GM12892 (cell line): Measurements from ENCODE around the gene MYO1D.

Source experiments
- DNase-seq: peaks from one replicate; pipeline ENCODE4 v3.0.0; 2011; ENCODE audit not compliant: insufficient read length
- FAIRE-seq: peaks from 2 replicates; lab custom pipeline; 2011; peaks lifted over from hg19 to GRCh38; lab: Jason Lieb, UNC
- POLR2A ChIP-seq: IDR thresholded peaks from 2 replicates; pipeline ENCODE4 v1.6.1; 2011; ENCODE audit warnings: low read depth, low read length, control low read depth
- POLR2AphosphoS5 ChIP-seq: IDR thresholded peaks from 2 replicates; pipeline ENCODE4 v1.6.1; 2011; ENCODE audit warnings: low read depth, low read length, control low read depth
- TAF1 ChIP-seq: IDR thresholded peaks from 2 replicates; pipeline ENCODE4 v1.6.1; 2011; ENCODE audit warnings: low read depth, mild to moderate bottlenecking, control low read depth, low read length, borderline replicate concordance

Gene MYO1D

DNA sequence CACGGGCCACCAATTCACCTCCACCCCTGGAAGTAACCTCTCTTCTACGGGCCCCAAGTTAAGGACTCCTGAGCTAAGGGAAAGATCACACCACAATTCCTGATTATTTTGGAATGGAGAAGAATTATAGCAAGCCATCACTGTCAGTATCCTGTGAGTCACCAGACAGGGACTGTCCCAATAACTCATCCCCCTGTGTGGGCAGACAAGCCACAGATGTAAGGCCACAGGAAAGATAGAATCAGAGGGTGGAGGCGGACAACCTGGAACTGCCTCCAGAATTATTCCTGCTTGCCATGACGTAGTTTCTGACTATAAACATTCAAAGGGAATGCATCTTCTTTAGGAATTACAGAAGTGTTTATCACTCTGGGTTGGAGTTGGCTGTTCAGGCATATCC, 5.8 kb upstream of the MYO1D start:
- TF ChIP-seq POLR2A (no peak), POLR2AphosphoS5 (no peak)
- DNase-seq (no peak), FAIRE-seq (no peak)

DNA sequence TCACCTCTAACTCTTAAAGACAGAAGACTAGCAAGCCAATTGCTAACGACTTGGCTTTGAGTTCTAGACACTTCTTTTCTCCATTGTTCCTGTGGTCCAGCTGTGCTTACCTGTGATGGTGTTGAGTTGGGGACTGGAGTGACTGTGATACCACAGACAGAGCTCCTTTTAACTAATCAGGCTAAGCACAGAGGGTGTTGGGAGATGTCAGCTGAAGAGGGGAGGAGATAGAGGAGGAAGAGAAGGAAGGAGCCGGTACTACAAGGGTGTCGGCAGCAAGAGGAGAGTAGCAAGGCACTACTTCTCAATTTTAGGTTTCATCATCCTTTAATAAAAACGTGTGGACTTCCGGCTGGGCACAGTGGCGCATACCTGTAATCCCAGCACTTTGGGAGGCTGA, 5.1 kb upstream of the MYO1D start:
- FAIRE-seq (no peak), DNase-seq (no peak)
- no peak for TF ChIP-seq POLR2AphosphoS5
- TF ChIP-seq TAF1: no peak
- TF ChIP-seq POLR2A: no peak

GRCh38 chr17:32880671-32881453, 3.9 kb upstream of the MYO1D start:
- DNase-seq (no peak), FAIRE-seq (no peak)
- no peak for TF ChIP-seq TAF1
- no peak for TF ChIP-seq POLR2A
- TF ChIP-seq POLR2AphosphoS5: no peak

DNA sequence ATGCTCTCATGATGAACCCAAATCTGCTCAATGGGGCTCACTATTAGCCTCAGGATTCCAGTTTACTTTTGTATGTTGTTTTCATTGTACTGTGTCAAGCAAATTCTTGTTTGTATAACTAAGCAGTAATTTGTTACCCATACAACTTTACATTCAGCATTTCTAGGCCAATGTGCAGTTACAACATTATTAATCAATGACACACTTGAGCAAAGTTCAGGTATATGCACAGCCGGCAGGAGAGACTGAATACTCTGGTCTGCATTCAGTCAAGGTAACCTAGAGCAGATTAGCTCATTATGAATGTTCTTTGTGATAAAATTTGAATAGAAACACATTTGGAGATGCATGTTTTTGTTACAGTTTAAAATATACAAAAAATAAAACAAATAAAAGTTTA, 2.2 kb upstream of the MYO1D start:
- DNase-seq: no peak
- TF ChIP-seq POLR2A (no peak), POLR2AphosphoS5 (no peak), TAF1 (no peak)
- FAIRE-seq: no peak

DNA sequence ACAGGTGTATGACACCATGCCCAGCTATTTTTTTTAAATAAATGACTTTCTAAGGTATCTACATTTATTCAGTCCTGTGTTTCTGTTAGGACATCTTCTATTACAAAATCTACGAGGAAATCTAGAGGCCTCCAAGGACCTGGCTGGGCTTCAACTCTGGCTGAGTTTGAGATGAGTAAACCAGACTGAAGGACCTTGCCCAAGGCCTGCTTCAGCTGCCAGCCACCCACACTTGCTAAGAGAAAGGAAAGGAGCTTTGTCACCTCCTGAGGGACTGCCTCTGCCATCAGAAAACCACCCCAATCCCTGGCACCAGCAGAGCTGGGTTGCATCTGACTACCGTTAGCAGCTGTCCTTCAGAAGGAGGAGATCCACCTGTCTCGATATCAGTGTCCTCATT, 1.3 kb upstream of the MYO1D start:
- FAIRE-seq (no peak), DNase-seq (no peak)
- no peak for TF ChIP-seq TAF1
- TF ChIP-seq POLR2AphosphoS5: no peak
- no peak for TF ChIP-seq POLR2A

DNA sequence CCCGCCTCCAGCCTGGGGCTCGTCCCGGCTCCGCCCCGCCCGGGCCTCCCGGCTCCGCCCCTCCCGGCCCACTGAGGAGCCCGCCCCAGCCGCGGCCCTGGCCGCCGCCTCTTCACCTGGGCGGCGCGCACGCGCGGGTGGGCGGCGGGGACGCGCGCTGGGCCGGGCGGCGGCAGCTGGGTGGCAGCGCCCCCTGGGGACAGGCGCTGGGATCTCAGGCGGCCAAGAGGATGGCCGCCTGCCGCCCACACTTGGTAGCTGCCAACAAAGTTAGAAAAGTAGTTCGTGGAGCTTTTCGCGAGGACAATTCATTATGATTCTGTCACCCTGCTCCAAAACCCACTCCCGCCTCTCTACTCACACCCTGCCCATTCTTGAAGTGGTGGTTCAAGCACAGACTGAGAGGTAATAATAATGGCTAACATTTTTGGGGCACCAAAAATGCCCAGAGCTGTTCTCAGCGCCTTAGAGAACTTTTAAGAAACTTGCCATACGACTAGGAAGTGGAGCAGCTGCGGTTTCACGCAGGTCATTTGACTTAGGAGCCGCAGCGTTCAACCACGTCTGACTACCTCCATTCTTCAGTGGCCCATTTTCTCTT, 340 bp upstream of the MYO1D start:
- DNase-seq (peak; percentile 80), FAIRE-seq (peak; percentile 98)
- no peak; the same call in 1 of the 2 replicates for TF ChIP-seq POLR2A
- no peak for TF ChIP-seq TAF1
- TF ChIP-seq POLR2AphosphoS5: no peak

- FAIRE-seq (no peak), DNase-seq (no peak)
- TF ChIP-seq POLR2AphosphoS5 (no peak), POLR2A (no peak), TAF1 (no peak)
These were observed 954 bp downstream of the MYO1D start for GRCh38 chr17:32875923-32876416.

GRCh38 chr17:32875230-32875917, 1.6 kb downstream of the MYO1D start:
- no peak for FAIRE-seq
- DNase-seq: no peak

GRCh38 chr17:32873114-32873513, 3.8 kb downstream of the MYO1D start:
- no peak for TF ChIP-seq TAF1
- TF ChIP-seq POLR2A: no peak
- TF ChIP-seq POLR2AphosphoS5: no peak
- DNase-seq: no peak
- FAIRE-seq: no peak

More at GRCh38 chr17:32875230-32875917, 1.6 kb downstream of the MYO1D start:
- no peak for TF ChIP-seq TAF1
- no peak for TF ChIP-seq POLR2AphosphoS5
- no peak for TF ChIP-seq POLR2A

DNA sequence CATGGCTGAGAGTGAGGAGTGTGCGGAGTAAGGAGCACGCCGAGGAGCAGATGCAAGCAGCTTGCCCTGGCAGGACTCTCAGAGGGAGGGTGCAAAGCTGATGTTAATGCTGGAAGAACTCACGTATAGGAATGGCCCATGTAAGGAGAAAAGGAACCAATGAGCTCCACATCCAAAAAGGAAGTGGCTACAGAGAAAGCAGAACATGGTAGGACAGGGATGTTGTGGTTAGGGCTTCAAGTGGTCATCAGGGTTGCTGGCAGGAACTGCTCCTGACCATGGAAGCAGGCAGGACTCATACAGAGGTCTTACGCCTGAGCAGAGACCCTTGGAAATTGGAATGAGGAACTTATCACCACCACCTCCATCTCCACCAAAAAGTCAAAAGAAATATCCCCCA, 5.2 kb downstream of the MYO1D start:
- FAIRE-seq (no peak), DNase-seq (no peak)
- no peak for TF ChIP-seq TAF1
- TF ChIP-seq POLR2AphosphoS5: no peak
- TF ChIP-seq POLR2A: no peak

DNA sequence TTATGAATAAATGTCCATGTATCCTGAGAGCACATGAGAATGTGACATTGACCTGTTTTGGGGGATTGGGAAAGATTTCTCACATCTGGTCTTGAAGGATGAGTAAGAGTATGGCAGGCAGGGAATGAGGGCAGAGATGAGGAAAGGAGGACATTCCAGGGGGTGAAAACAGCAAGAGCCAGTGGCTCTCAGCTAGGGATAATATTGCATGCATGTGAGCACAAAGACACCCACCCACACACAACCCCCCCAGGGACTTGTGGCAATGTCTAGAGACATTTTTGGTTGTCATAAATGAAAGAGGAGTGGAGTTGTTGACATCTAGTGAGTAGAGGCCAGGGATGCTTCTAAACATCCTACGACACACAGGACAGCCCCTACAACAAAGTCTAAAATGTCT, 6.0 kb downstream of the MYO1D start:
- DNase-seq (no peak), FAIRE-seq (no peak)
- no peak for TF ChIP-seq POLR2AphosphoS5
- TF ChIP-seq POLR2A: no peak
- TF ChIP-seq TAF1: no peak
